GM12878 (cell line): Measurements from ENCODE around the gene ENAH. TPM values are rescaled to one million over a fixed set of nuclear protein-coding genes. Genes with fewer than 3 reads are reported as not detected.
A peak's percentile ranks its signal among the peaks of the same experiment; 100 is the strongest.

Experiments
- DPF2 ChIP-seq: fragments of 450-650 bp; IDR thresholded peaks from 2 replicates; pipeline ENCODE4 v1.6.1; 2017; ENCODE audit warnings: mild to moderate bottlenecking
- EGR1 ChIP-seq, 2 experiments: IDR thresholded peaks; 1 replicate in 1 of 2; 2 replicates in 1 of 2; pipeline ENCODE4 v1.6.1; 2011 to 2012; ENCODE audit warnings: low read depth in 2 of 2, low read length in 2 of 2, borderline replicate concordance in 1 of 2, mild to moderate bottlenecking in 1 of 2, moderate library complexity in 1 of 2
- EP300 ChIP-seq, 2 experiments: fragments of 150-350 bp in 1 of 2; IDR thresholded peaks; 2 replicates each; pipeline ENCODE4 v1.6.1; 2011 to 2012; ENCODE audit warnings: low read depth in 2 of 2, low read length in 2 of 2, borderline replicate concordance in 1 of 2, improper control_type of control experiment in 1 of 2, inconsistent platforms in 1 of 2; ENCODE audit not compliant: control insufficient read depth in 1 of 2
- FOXM1 ChIP-seq: IDR thresholded peaks from 2 replicates; pipeline ENCODE4 v1.6.1; 2012; ENCODE audit warnings: low read depth, mild to moderate bottlenecking, inconsistent platforms, low read length, moderate library complexity
- IKZF2 ChIP-seq, 2 experiments: fragments of 450-650 bp; IDR thresholded peaks; 2 replicates each; pipeline ENCODE4 v1.6.1; 2017; ENCODE audit warnings: mild to moderate bottlenecking in 2 of 2, moderate library complexity in 2 of 2
- NR2C1 ChIP-seq: fragments of 450-650 bp; IDR thresholded peaks from 2 replicates; pipeline ENCODE4 v1.6.1; 2017; ENCODE audit warnings: antibody characterized with exemption, mild to moderate bottlenecking, moderate library complexity
- NR2F1 ChIP-seq: fragments of 450-650 bp; conservative IDR thresholded peaks from 2 replicates; pipeline ENCODE4 v1.6.1; 2017; ENCODE audit warnings: mild to moderate bottlenecking
- PAX5 ChIP-seq: IDR thresholded peaks from 2 replicates; pipeline ENCODE4 v1.6.1; 2011; ENCODE audit warnings: low read depth, low read length, borderline replicate concordance
- RAD21 ChIP-seq: IDR thresholded peaks from 2 replicates; pipeline ENCODE4 v1.6.1; 2011; ENCODE audit warnings: mild to moderate bottlenecking, low read depth, low read length, moderate library complexity; ENCODE audit not compliant: insufficient read depth
- SIX5 ChIP-seq: IDR thresholded peaks from 2 replicates; pipeline ENCODE4 v1.6.1; 2011; ENCODE audit warnings: mild to moderate bottlenecking, low read depth, low read length, moderate library complexity; ENCODE audit not compliant: severe bottlenecking
- SMC3 ChIP-seq: IDR thresholded peaks from 2 replicates; pipeline ENCODE4 v1.6.1; 2011; ENCODE audit warnings: low read length, improper control_type of control experiment, borderline replicate concordance
- WRNIP1 ChIP-seq: IDR thresholded peaks from 2 replicates; pipeline ENCODE4 v1.6.1; 2011; ENCODE audit warnings: low read depth, low read length, improper control_type of control experiment, borderline replicate concordance
- ZNF217 ChIP-seq: fragments of 450-650 bp; IDR thresholded peaks from 2 replicates; pipeline ENCODE4 v1.6.1; 2017; ENCODE audit warnings: antibody characterized with exemption, mild to moderate bottlenecking
- ZNF384 ChIP-seq: IDR thresholded peaks from 2 replicates; pipeline ENCODE4 v1.6.1; 2012; ENCODE audit warnings: low read depth, mild to moderate bottlenecking, low read length, improper control_type of control experiment, borderline replicate concordance
- ZSCAN29 ChIP-seq: fragments of 450-650 bp; IDR thresholded peaks from 2 replicates; pipeline ENCODE4 v1.6.1; 2017; ENCODE audit warnings: mild to moderate bottlenecking, moderate library complexity
- ZZZ3 ChIP-seq: IDR thresholded peaks from 2 replicates; pipeline ENCODE4 v1.6.1; 2011; ENCODE audit warnings: low read depth; ENCODE audit not compliant: control insufficient read depth, insufficient read length
- polyA plus RNA-seq, 11 experiments: library from polyadenylated mRNA; depleted of rRNA in 4 of 11; unstranded in 6 of 11; stranded (reverse) in 5 of 11; fragments of >200 nt; fragmentation: Nextera tagmentation in 4 of 11; fragmentation: Illumina TruSeq in 1 of 11; extraction: Ambion mirVana in 4 of 11; extraction: Trizol in 1 of 11; gene quantifications; 1 replicate in 1 of 11; 2 replicates in 10 of 11; pipeline versions ENCODE4 v1.2.1 to v1.2.3, GENCODE V29; 2011 to 2016; ENCODE audit warnings: inconsistent platforms in 2 of 11, missing spikeins in 2 of 11, low read depth in 1 of 11
- total RNA-seq, 4 experiments: library from RNA; depleted of rRNA in 3 of 4; stranded (reverse); fragments of >200 nt in 3 of 4; fragmentation: Illumina TruSeq in 1 of 4; extraction: Trizol in 1 of 4; gene quantifications; 2 replicates each; pipeline versions ENCODE4 v1.2.1 to v1.2.3, GENCODE V29; 2013 to 2021
- TF ChIP-seq, protein P1 (sequence below): IDR thresholded peaks from 2 replicates; pipeline ENCODE4 v1.6.1; 2012; ENCODE audit warnings: low read depth, low read length, improper control_type of control experiment
- TF ChIP-seq, protein P2 (sequence below): IDR thresholded peaks from 2 replicates; pipeline ENCODE4 v1.6.1; 2011; ENCODE audit warnings: mild to moderate bottlenecking, low read depth, low read length, moderate library complexity; ENCODE audit not compliant: insufficient replicate concordance

ENAH gene
- total and polyA plus RNA-seq, 10 of the 15 experiments (the other 5 are each of a cell fraction or from before 2014, with no cell fraction given): under 0.01 to 0.62 (median 0.06) TPM; not detected in 5

- TF ChIP-seq IKZF2 (IDR thresholded peaks at IDR 0.05) (no peak), PAX5 (no peak), SMC3 (peak; percentile 68), ZSCAN29 (no peak), WRNIP1 (no peak), NR2C1 (no peak), NR2F1 (no peak), EGR1 (IDR thresholded peaks at IDR 0.05; ENCODE audit: borderline replicate concordance in 1 of 2, low read depth in 2 of 2, low read length in 2 of 2) (no peak), EP300 (IDR thresholded peaks at IDR 0.05; ENCODE audit: borderline replicate concordance in 1 of 2, control insufficient read depth in 1 of 2, low read depth in 2 of 2, low read length in 2 of 2) (no peak), FOXM1 (no peak), ZNF384 (no peak), ZNF217 (no peak), SIX5 (no peak), DPF2 (no peak), ZZZ3 (no peak), RAD21 (peak; percentile 46; the same call in 1 of the 2 replicates)
- TF ChIP-seq, protein P1, sequence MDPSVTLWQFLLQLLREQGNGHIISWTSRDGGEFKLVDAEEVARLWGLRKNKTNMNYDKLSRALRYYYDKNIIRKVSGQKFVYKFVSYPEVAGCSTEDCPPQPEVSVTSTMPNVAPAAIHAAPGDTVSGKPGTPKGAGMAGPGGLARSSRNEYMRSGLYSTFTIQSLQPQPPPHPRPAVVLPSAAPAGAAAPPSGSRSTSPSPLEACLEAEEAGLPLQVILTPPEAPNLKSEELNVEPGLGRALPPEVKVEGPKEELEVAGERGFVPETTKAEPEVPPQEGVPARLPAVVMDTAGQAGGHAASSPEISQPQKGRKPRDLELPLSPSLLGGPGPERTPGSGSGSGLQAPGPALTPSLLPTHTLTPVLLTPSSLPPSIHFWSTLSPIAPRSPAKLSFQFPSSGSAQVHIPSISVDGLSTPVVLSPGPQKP: no peak
- TF ChIP-seq, protein P2, sequence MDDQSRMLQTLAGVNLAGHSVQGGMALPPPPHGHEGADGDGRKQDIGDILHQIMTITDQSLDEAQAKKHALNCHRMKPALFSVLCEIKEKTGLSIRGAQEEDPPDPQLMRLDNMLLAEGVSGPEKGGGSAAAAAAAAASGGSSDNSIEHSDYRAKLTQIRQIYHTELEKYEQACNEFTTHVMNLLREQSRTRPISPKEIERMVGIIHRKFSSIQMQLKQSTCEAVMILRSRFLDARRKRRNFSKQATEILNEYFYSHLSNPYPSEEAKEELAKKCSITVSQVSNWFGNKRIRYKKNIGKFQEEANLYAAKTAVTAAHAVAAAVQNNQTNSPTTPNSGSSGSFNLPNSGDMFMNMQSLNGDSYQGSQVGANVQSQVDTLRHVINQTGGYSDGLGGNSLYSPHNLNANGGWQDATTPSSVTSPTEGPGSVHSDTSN: no peak
Measured at GRCh38 chr1:225554216-225554812, 98.6 kb downstream of the ENAH start (continued).
